Activated CD4-positive, alpha-beta T cell treated with anti-CD3 and anti-CD28 coated beads, Interleukin-2, amount 50 U/mL, for 1 hour (primary cell): ENCODE data around the gene GABRB3.

ENCODE experiments used
- DNase-seq: peaks from one replicate; pipeline ENCODE4 v3.0.0-alpha.2; 2020

Gene GABRB3

GRCh38 chr15:26624128-26624527 lies 148.7 kb downstream of the GABRB3 start:
- DNase-seq: no peak

- DNase-seq: no peak
Observed at GRCh38 chr15:26623071-26623470, 149.8 kb downstream of the GABRB3 start.

- DNase-seq: no peak
Observed at GRCh38 chr15:26621816-26622215, 151.1 kb downstream of the GABRB3 start.

DNA sequence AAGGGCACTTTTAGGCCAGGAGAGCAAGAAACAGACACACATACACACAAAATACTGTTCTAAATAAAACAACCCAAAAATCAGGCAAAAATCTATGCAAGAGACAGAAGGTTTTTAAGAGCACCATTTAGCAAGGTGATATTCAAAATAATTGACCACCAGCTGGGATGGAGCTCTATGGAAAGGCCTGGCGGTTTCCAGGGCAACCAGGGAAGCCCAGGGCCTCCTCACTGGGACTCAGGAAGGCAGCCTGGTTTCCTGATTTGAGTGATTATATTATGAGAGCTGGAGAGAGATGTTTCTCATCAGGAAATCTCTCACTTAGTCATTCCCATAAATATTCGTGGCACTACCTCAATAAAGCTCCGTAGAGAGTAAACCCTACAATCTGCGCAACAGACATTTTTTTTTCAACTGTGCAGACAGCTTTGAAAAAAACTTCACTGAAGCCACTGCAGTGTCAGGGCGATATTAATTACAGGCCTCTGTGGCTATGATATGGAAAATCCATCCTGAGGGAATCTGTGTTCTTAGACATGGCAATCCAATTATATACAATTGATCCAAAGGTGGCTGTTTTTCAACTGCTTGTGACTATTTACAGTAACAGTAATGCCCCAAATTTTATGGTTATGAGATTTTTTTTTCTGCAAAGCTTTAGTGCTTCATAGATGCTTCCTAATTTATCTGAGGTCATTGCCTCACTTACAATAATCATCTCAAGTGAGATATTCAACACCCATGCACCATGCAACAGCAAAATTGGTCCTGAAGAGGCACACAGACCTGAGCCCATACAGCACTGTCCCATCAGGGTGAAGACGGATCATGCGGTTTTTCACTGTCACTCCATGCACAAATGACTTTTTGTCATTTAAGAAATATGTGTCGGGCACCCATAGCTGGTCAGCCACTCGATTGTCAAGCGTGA lies 152.1 kb downstream of the GABRB3 start:
- no peak for DNase-seq

DNA sequence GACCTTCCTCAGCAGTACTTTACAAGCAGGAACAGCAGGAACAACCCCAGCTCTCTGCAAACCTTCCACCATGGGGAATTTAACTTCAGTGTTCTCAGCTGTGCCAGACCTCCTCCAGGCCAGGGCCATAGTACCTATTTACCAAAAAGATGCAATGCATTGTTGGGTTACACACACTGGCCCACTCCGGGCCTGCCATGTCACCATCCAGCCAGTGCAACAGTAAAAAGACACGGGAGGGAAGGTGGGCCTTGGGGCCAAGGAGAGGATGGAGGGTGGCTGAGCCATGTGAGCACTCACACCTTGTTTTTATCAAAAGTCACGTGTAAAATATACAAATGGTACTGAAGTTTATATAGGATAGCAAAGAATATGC lies 157.0 kb downstream of the GABRB3 start:
- no peak for DNase-seq

GRCh38 chr15:26615188-26615926 lies 157.5 kb downstream of the GABRB3 start:
- DNase-seq: no peak

DNA sequence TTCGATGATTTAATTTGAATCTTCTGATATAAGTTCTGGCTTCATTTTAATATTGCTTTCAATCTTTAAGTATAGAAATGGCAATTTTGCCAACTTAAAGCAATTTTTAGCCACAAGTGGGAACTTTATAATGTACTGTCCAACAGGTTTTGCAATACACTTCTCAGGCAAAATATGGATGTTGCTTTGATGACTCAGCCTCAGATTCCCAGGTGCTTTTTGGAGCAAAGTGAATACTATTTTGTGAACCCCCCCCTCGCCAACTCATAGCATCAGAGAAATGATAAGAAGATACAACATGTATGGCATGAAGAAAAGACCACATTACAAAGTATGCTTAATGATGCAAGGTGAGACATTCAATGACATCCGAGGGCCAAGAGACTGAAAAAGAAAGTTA lies 158.1 kb downstream of the GABRB3 start:
- no peak for DNase-seq

GRCh38 chr15:26598704-26599103 lies 174.2 kb downstream of the GABRB3 start:
- no peak for DNase-seq

DNA sequence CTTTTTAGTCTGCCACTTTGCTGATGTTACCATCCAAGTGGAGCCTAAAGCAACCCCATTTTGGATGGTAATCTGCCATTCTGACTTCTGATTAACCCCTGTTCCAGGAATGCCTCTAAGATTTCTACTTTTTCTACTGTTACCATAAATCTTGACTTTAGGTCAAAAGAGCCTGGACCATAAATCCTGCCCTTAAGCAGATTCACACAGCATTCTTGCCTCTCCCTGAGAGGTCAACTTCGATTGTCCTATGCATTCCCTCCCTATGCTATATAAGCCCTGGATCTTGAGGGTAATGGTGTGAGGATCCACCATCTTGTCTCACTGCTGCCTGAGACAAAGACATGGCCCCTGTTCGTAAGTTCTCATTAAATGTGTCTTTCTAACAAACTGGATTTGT lies 177.3 kb downstream of the GABRB3 start:
- no peak for DNase-seq

DNA sequence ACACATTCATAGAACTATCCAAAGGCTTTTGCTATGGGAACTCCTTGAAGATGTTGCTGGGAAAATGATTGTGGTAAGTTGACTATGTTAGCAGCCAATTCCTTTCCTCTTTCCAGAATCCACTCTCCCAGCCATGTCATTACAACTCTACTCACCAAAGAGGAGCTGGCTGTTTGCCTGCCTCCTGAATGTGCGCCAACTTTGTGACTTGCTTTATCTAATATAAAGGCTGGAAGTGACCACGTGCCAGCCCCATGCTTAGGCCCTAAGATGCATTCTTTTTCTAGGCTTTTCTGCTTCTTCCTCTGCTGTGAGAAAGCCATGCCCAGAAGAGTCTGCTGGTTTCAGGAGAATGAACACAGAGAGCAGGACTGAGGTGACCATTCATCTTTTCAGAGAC lies 182.2 kb downstream of the GABRB3 start:
- no peak for DNase-seq

DNA sequence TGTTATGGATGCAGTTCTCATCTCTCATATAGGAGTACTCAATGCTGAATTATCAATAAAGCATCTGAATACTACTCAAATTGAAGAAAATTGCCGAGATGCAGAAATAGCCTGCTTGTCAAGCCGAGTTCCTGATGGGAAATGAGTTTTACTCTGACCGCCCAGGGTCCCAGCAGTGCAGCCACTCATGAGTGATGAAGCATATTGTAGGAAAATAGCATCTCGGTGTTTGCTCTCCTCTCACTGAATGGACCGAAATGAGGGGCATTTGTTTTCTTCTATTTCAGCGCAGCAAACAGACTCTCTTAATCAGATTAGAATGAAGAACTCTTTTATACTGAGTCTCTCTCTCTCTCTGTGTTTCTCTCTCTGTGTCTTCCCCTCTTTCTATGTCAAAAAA lies 190.0 kb downstream of the GABRB3 start:
- no peak for DNase-seq

DNA sequence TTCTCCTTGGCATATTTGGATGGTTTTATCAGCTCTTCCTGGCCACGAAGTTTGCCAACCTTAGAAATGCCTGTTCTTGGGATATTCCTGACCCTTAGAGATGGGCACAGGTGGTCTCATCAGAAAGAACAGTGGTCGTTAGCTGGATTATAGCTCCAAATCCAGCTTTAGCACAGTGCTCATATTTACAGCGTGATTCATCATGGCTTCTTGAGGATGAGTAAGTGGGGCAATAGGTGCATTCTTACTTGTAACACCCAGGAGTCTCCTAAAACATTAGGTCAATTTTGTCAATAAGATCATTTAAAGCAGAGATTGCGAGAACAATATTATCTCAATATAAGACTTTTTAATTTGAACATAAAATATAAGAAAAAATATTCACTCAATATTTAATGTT lies 191.9 kb downstream of the GABRB3 start:
- DNase-seq: no peak

DNA sequence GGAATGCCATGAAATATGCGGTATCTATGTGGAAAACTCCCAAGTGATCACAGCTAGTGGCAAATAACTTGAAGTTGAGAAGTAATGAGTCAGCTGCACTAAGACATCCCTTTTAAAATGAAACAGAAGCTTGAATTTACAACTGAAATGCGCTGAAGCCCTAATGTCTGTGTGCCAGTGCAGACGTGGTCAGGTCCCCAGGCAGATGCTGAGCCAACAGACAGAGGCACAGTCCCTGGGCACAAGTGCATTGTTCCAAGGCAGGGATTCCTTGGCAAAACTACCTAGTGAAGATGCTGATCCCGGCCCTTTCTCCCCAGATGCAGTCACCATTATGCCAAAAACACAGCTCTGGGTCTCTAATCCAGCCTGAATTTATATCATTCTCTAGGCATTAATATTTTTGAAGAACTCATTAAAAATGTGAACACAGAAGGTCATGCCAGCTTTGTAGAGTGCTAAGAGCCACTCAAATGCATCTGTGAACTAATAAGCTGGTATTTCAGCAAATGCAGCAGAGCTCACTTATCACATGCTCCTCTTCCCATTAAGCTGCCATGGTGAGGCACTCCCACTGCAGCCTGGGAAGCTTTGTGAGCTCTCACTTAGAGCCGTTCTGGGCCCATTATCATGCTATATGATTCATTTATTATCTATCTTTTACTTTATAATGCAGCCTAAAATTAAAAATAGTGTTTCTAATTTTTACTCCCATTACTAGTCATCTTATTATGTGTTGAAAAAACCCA lies 200.1 kb downstream of the GABRB3 start:
- no peak for DNase-seq

DNA sequence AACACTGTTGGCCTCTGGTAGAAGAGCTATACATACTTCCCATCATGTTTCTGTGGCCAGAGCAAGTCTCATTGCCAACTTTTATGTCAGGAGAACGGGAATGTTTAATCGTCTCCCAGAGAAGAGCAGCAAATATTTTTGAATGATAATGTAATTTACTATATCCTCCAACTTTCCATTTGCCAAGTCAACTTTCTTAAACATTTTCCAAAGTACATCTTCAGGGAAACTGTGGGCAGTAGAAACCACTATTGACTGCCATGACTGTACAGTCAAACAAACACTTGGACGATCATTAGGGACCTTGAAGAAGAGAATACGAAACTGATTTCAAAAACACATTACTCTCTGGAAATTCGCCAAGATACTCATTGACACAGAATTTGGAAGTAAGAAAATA lies 201.5 kb downstream of the GABRB3 start:
- DNase-seq: no peak

- DNase-seq: no peak
Observed at GRCh38 chr15:26565542-26565941, 207.3 kb downstream of the GABRB3 start.

GRCh38 chr15:26564361-26564760 lies 208.5 kb downstream of the GABRB3 start:
- no peak for DNase-seq

GRCh38 chr15:26562336-26562735 lies 210.5 kb downstream of the GABRB3 start:
- no peak for DNase-seq

DNA sequence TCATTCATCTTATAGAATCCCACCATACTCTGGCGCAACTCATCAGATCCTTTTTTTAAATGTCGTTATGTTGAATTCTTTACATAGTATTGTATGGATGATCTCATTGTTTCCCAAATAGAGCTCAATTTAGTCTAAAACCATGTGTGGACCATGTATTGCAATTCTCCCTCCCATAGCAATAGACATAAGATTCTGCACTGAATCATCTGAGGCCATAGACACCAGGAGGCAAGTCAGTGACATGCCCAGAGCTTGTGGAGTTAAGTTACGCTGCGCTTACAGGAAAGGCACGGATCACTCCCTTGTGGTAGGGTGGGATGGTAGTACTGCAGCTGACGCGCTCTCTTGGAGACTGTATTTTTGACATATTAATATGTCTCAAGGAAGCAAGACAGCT lies 211.0 kb downstream of the GABRB3 start:
- no peak for DNase-seq

GRCh38 chr15:26561130-26561529 lies 211.7 kb downstream of the GABRB3 start:
- DNase-seq: no peak

DNA sequence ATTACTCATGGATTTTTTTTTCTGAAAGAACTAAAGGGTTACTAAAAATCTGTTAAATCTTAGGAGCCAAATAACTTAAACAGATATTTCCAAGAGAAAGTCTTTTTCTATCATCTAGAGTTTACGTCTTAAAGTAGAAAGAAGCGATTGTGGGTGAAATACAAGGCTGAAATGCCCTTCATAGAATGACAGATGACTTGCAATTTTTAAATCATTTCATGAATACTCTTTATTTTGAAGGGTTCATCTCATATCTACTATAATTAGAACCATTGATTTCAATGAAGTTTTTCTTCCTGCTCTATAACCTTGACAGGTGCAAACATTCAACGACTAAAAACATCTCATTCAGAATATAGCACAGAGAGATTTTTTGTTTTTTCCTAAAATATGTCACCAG lies 217.0 kb downstream of the GABRB3 start:
- no peak for DNase-seq

DNA sequence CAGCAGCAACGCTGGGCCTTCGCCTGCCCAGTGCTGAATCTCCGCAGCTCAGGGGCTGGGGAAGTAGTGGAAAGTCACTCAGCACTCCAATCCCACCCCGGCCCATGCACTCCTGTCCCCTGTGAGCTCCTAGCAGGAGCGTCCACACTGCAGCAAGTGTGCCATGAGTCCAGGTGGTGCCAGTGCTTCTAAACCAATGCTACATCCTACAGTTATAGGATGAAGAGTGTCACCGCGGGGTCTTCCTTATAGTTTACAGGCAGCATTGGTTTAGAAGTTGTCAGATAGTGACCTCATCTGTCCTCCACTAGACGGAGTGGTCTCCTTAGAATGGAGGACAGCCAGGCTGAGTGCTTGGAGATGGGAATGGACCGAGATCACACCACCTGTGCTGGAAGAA lies 221.4 kb downstream of the GABRB3 start:
- DNase-seq: no peak

DNA sequence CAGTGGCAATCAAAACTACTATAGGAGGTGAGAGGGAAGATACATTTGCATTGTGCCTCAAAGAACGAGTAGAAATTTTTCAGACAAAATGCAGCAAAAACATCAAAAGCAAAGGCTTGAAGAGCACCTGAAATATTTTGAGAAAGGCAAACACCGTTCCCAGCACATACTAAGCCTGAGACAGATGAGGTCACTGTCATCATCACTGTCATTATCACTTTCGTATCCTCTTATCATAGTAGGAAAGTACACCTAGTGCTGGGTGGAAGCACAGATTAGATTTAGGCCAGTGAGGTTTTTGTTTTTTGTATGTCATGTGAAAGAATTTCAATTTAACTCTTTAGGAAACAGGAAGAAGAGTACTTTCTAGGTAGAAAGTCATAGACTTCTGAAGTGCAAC lies 222.0 kb downstream of the GABRB3 start:
- no peak for DNase-seq

DNA sequence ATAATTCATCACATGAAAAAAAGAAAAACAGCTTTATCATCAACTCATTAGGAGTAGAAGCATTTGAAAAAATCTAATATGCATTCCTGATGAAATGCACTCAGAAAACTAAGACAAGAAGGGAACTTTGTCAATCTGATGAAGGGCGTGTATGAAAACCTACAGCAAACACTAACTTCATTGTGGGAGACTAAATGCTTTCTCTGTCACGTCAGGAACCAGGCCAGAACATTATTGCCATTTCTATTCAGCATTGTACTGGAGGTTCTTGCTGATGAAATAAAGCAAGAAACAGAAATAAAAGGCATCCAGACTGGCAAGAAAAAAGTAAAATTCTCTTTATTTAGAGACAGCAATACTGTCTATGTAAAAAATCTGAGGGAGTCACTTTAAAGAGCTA lies 235.2 kb downstream of the GABRB3 start:
- DNase-seq: no peak

DNA sequence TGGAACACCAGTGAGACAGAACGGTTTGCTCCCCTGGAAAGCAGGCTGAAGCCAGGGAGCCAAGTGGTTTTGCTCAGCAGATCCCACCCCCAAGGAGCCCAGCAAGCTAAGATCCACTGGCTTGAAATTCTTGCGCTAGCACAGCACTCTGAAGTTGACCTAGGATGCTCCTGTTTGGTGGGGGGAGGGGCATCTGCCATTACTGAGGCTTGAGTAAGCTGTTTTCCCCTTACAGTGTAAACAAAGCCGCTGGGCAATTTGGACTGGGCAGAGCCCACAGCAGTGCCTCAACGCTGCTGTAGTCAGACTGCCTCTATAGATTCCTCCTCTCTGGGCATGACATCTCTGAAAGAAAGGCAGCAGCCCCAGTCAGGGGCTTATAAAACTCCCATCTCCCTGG lies 241.4 kb downstream of the GABRB3 start:
- DNase-seq: no peak
